ENCODE data around the gene MPZL1. TPM values are rescaled to one million over a fixed set of nuclear protein-coding genes. Genes with fewer than 3 reads are reported as not detected.
A peak's percentile ranks its signal among the peaks of the same experiment; 100 is the strongest.

The MPZL1 gene
- total RNA-seq, 1 donor: 358 TPM

DNA sequence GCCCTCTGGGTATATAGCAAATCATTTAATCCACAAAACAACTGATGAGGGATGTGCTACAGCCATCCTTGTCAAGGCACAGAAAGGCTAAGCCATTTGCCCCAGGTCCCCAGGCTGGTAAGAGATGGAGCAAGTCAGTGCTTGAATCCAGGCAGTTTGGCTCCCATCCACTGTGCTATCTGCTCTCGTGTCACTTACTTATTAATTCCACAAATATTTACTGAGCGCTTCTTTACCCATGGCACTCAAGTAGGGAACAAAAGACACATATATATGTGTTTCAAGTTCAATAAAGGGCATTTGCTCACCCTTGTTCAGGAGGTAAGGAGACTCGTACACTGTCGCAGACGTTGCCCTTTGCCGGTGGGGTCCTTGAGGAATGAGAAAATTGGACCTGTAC lies 38.6 kb upstream of the MPZL1 start:
- TF ChIP-seq, protein P1, sequence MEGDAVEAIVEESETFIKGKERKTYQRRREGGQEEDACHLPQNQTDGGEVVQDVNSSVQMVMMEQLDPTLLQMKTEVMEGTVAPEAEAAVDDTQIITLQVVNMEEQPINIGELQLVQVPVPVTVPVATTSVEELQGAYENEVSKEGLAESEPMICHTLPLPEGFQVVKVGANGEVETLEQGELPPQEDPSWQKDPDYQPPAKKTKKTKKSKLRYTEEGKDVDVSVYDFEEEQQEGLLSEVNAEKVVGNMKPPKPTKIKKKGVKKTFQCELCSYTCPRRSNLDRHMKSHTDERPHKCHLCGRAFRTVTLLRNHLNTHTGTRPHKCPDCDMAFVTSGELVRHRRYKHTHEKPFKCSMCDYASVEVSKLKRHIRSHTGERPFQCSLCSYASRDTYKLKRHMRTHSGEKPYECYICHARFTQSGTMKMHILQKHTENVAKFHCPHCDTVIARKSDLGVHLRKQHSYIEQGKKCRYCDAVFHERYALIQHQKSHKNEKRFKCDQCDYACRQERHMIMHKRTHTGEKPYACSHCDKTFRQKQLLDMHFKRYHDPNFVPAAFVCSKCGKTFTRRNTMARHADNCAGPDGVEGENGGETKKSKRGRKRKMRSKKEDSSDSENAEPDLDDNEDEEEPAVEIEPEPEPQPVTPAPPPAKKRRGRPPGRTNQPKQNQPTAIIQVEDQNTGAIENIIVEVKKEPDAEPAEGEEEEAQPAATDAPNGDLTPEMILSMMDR (IDR thresholded peaks at IDR 0.05; ENCODE audit: insufficient read depth, low read depth, low read length): no peak
- DNase-seq (ENCODE audit: low read depth): no peak
- no peak overlapping the region for H3K4me3 ChIP-seq (ENCODE audit: low read depth, low read length)

DNA sequence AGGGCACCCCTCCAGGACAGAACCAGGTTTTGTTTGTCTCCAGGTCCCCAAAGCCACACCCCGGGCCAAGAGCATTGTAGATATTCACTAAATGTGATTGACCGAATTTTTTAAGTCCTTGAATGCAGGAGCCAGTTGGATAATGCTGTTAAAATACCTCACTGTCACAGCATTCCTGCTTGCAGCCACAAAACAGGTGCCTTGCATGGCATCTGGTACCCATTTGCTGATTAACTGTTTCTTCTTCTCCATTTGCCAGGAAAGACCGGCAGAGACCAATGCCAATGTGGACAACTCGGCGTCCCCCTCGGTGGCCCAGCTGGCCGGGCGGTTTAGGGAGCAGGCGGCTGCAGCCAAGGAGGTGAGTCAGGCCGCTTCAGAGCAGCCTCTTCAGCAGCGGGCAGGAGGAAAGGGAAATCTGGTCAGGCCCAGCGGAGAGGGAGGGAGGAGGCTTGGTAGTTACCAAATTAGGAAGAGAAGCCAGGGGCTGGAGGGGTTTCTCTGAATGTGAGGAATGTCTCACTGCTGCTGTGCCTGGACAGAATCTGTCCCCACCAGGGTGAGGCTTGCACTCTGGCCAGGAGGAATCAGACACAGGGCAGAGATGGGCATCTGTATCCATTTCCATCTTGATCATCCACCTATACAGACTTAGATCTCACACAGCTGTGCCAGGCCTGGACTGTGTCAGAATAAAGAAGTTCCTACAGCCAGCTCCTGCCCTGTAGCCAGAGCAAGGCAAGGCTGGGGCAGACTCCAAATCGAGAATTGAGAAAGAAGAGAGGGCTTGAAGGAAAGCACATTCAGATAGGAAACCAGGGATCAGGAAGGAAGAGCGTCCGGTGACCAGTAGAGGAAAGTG lies 37.9 kb upstream of the MPZL1 start:
- TF ChIP-seq, protein P1 (IDR thresholded peaks at IDR 0.05; ENCODE audit: insufficient read depth, low read depth, low read length): no peak
- H3K4me3 ChIP-seq (ENCODE audit: low read depth, low read length): no peak overlapping the region
- DNase-seq (ENCODE audit: low read depth): no peak

DNA sequence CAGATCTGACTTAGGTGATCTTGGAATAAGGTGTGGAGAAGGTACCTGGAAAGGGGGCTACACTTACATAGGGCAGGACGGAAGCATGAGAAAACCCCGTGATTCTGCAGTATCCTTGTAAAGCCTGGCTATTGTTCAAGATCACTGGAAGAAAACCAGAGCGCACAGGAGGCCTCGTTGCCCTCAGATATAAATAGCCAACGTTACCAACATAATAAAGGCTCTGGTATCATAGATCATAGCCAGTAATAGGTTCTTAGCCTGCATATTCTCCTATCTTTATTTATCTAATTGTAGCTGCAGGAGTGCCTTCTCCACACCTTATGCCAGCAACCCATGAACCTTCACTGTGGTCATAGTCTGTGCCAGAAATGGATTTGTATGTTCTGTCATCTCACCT lies 35.9 kb upstream of the MPZL1 start:
- no peak for DNase-seq (ENCODE audit: low read depth)
- TF ChIP-seq, protein P1 (IDR thresholded peaks at IDR 0.05; ENCODE audit: insufficient read depth, low read depth, low read length): no peak
- no peak overlapping the region for H3K4me3 ChIP-seq (ENCODE audit: low read depth, low read length)

DNA sequence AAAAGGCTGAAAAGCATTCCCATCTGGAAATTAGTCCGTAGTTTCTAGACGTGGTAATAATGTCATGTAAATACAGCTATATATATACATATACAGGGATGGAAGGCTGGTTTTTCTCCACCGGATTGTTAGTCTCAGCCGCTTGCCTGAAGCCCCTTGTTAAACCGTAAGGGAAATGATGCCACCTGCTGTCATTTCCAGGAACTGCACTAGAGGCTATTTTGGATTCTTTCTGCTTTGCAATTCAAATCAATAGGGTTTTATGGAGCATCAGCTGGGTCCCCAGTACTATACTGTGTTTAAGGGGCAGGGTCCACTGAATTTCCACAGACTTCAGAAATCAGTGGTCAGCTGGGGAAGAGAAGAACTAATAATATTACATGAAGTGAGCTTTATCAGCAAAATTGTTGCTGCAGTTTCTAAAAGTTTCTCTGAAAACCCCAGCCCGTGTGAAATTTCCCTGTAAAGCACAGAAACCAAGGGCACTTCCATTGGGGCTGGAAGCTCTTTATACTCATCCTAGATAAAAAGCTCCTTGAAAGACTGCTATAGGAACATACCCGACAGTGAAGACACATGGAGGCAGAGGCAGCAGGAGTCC lies 33.8 kb upstream of the MPZL1 start:
- no peak overlapping the region for H3K4me3 ChIP-seq (ENCODE audit: low read depth, low read length)
- peak; percentile 84 for DNase-seq (ENCODE audit: low read depth)

DNA sequence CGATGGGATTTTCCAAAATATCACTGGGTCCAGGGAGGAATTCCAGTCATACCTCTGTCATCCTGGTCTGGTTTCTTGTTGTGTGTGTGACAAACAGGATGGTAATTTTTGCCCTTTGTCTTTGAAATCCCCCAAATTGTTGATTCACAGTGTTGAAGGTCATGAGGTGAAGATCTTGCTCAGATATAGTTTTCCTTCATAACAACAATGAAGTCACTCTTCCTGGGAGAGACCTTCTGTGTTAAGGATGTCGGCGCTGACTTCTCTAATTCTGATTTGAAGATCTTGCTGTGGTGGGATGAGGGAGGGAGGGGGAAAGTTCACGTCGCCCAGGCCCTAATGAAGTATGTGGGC lies 32.2 kb upstream of the MPZL1 start:
- TF ChIP-seq, protein P1 (IDR thresholded peaks at IDR 0.05; ENCODE audit: insufficient read depth, low read depth, low read length): no peak
- no peak overlapping the region for H3K4me3 ChIP-seq (ENCODE audit: low read depth, low read length)
- peak; percentile 23 for DNase-seq (ENCODE audit: low read depth)

More for the DNA sequence above, 33.8 kb upstream of the MPZL1 start:
- TF ChIP-seq, protein P1 (IDR thresholded peaks at IDR 0.05; ENCODE audit: insufficient read depth, low read depth, low read length): peak; percentile 93

DNA sequence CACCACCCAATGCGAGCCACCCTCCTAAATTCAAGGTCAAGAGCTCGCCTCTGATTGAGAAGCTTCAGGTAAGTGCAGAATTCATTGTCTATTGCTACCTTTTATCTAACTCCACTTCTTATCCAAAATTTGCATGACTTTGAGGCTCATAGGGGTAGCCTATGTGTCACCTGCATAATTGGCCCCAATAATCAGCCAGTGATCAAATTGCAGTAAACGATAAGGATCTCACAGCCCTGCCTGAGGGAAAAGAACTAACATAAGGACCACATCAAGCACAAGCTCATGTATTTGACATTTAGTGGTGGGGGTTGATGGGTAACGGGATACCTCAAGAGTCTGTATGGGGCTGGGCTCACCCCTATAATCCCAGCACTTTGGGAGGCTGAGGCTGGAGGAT lies 31.7 kb upstream of the MPZL1 start:
- no peak for DNase-seq (ENCODE audit: low read depth)
- TF ChIP-seq, protein P1 (IDR thresholded peaks at IDR 0.05; ENCODE audit: insufficient read depth, low read depth, low read length): no peak
- H3K4me3 ChIP-seq (ENCODE audit: low read depth, low read length): no peak overlapping the region

Measured in fibroblast of villous mesenchyme (primary cell).